Progenitor cell of endocrine pancreas (in vitro differentiated cells): ENCODE data around the gene ADGRA1. TPM values are rescaled to one million over a fixed set of nuclear protein-coding genes. Genes with fewer than 3 reads are reported as not detected.

Experiments used
- DNase-seq: peaks from one replicate; pipeline ENCODE4 v3.0.0; 2021; ENCODE audit warnings: low spot score; ENCODE audit not compliant: unreplicated experiment
- H3K27ac Mint-ChIP-seq: 2 replicates; pipeline ENCODE4 v1.8.0; 2021; ENCODE audit warnings: mild to moderate bottlenecking, moderate library complexity, mixed read lengths
- H3K27me3 Mint-ChIP-seq: 2 replicates; pipeline ENCODE4 v1.8.0; 2021; ENCODE audit warnings: mixed read lengths
- H3K36me3 Mint-ChIP-seq: 2 replicates; pipeline ENCODE4 v1.8.0; 2022; ENCODE audit warnings: mixed read lengths; ENCODE audit not compliant: insufficient read depth
- H3K4me1 Mint-ChIP-seq: 2 replicates; pipeline ENCODE4 v1.8.0; 2021; ENCODE audit warnings: low read depth, mixed read lengths
- H3K4me3 Mint-ChIP-seq: 2 replicates; pipeline ENCODE4 v1.8.0; 2021; ENCODE audit warnings: low read depth, mild to moderate bottlenecking, moderate library complexity, mixed read lengths
- H3K9me3 Mint-ChIP-seq: 2 replicates; pipeline ENCODE4 v1.8.0; 2021; ENCODE audit warnings: low read depth, mixed read lengths
- total RNA-seq: library from RNA; stranded (reverse); gene quantifications from 2 replicates; pipeline ENCODE4 v1.2.1, GENCODE V29; 2021
- TF ChIP-seq, protein P1 (sequence below): fragments of 200-600 bp; sonication (generic); IDR thresholded peaks from one replicate; pipeline ENCODE4 v1.5.0; 2021; ENCODE audit warnings: antibody characterized with exemption, mild to moderate bottlenecking; ENCODE audit not compliant: unreplicated experiment

ADGRA1 gene
- total RNA-seq, 1 donor from 2014 or later = 1.2 TPM

DNA sequence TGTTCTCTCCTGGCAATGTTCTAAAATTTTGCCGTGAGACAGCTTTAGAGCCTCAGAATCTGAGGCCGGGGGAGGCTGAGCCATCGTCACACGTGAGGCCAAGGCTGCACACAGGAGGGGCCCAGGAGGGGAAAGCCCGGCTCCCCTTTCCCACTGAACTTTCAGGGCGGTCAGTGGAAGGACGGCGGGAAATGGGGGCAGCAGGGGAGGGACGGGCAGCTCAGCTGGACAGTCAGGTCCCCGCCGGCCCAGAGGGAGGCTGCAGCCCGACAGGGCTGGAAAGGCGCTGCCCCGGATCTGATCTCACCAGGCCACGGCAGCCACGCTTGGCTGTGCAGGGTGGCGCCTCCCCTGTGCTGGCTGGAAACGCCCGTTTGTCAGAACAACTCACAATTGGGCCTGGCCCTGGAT lies 43.3 kb upstream of the ADGRA1 start:
- no peaks in the 10 kb centered on the region for H3K9me3 Mint-ChIP-seq
- H3K36me3 Mint-ChIP-seq = no peaks in the 10 kb centered on the region
- no peak for DNase-seq
- no peak overlapping the region for H3K4me3 Mint-ChIP-seq
- peaks cover 8% of the 10 kb centered on the region for H3K27me3 Mint-ChIP-seq
- H3K4me1 Mint-ChIP-seq = peaks cover 5% of the 10 kb centered on the region
- H3K27ac Mint-ChIP-seq = no peak overlapping the region
- TF ChIP-seq, protein P1, sequence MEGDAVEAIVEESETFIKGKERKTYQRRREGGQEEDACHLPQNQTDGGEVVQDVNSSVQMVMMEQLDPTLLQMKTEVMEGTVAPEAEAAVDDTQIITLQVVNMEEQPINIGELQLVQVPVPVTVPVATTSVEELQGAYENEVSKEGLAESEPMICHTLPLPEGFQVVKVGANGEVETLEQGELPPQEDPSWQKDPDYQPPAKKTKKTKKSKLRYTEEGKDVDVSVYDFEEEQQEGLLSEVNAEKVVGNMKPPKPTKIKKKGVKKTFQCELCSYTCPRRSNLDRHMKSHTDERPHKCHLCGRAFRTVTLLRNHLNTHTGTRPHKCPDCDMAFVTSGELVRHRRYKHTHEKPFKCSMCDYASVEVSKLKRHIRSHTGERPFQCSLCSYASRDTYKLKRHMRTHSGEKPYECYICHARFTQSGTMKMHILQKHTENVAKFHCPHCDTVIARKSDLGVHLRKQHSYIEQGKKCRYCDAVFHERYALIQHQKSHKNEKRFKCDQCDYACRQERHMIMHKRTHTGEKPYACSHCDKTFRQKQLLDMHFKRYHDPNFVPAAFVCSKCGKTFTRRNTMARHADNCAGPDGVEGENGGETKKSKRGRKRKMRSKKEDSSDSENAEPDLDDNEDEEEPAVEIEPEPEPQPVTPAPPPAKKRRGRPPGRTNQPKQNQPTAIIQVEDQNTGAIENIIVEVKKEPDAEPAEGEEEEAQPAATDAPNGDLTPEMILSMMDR = no peak

DNA sequence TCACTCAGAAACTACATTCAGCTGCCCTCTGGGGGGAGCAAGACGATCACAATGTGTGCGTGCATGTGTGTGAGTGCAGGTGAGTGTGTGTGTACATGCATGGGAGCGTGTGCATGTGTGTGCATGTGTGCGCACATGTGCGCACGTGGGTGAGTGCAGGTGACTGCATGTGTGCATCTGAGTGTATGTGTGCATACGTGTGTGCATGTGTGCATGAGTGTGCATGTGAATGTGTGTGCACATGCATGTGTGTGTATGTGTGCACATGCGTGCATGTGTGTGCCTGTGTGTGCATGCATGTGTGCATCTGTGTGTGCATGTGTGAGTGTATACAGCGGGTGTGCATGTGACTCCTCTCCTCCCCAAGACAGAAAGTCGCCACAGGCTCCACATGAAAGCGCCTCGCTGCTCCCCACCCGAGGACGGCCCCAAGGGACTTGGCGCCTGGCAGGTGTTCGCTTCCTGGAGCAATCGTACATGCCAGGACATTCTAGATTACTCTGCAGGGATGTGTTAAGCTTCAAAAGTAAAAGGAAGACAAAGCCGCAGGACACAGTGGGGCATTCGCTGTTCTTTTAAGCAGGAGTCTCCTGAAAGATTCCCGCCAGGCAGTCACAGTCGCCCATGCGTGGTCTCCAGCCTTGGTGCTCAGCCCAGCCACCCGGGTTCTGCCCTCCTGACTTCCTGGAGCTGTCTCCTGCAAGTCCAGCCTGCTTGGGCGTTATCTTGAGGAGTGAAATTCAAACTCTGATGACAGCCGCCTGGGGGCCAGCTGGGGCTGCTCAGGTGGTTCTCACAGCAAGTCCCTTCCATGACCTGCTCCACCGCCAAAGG lies 42.0 kb upstream of the ADGRA1 start:
- DNase-seq = no peak
- peaks cover 5% of the 10 kb centered on the region for H3K4me1 Mint-ChIP-seq
- H3K4me3 Mint-ChIP-seq = no peak overlapping the region
- peaks cover 8% of the 10 kb centered on the region for H3K27me3 Mint-ChIP-seq
- TF ChIP-seq, protein P1 = no peak
- H3K27ac Mint-ChIP-seq = no peak overlapping the region
- H3K36me3 Mint-ChIP-seq = no peaks in the 10 kb centered on the region
- no peaks in the 10 kb centered on the region for H3K9me3 Mint-ChIP-seq

DNA sequence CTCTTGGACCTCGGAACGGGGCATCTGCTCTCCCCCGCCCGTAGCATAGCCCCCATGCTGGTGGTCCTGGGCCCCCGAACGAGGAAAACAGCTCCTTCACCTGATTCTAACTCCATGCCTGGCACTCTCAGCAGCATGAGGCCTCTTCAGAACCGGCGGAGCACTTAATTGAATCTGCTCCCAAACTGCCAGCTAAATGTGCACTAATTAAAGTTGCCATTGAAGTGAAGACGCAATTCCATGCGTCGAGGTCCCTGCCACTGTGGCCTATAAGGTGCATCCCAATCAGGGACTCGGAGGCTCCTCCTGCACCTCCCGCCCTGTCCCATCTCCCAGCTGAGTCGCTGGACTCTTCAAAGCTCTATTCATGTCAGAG lies 41.3 kb upstream of the ADGRA1 start:
- Mint-ChIP-seq H3K4me1 (peaks cover 5% of the 10 kb centered on the region), H3K9me3 (no peaks in the 10 kb centered on the region), H3K36me3 (no peaks in the 10 kb centered on the region), H3K27me3 (peaks cover 12% of the 10 kb centered on the region), H3K27ac (no peak overlapping the region), H3K4me3 (no peak overlapping the region)
- TF ChIP-seq, protein P1 = no peak
- DNase-seq = no peak

DNA sequence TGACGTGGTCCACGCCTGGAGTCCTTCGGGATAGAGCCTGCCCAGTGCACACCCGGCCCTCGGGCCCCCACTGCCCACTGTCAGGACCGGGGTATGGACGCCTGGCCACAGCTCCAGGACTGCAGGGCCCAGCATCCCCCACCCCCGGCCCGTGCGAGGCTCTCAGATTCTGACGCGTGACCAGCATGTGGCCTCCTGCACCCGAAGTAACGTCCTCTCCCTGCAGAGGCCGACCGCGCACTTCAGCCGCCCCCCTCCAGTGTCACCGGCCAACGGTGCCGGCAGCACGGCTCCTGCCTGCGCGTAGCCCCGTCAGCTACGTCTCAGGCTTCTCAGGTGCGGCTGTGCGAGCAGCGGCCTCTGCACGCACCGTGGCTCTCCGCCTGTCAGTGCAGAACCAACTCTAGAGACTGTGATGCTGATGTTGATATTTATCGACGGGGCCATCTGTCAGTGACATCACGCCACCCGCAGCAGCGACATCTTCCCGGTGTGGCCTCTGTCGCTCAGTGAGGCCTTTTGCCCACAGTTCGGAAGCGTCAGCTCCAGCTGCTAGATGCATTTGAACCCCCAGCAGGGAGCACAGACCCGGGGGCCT lies 40.1 kb upstream of the ADGRA1 start:
- TF ChIP-seq, protein P1 = no peak
- H3K9me3 Mint-ChIP-seq = no peaks in the 10 kb centered on the region
- no peak for DNase-seq

DNA sequence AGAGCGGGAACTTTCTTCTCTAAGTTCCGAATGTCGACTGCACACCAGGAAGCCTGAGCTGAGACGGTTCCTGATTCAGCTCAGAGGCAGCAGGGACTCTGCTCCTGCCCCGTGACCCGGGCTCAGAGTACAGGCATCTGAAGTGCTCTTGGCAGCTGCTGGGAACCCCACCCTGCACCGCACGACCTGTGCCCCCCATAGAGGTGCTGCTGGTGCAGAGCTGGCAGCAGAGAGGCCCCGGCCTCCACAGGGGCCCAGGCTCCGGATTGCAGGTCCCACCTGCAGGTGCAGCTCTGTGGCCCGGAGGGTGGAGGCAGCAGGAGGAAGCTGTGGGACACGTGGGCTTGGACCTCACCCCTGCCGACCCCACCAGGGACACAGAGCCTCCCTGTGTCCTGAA lies 39.5 kb upstream of the ADGRA1 start:
- Mint-ChIP-seq H3K4me1 (peaks cover 5% of the 10 kb centered on the region), H3K27me3 (peaks cover 15% of the 10 kb centered on the region), H3K27ac (no peak overlapping the region), H3K4me3 (no peak overlapping the region), H3K36me3 (no peaks in the 10 kb centered on the region), H3K9me3 (no peaks in the 10 kb centered on the region)
- TF ChIP-seq, protein P1 = no peak
- no peak for DNase-seq

More for the DNA sequence above, 40.1 kb upstream of the ADGRA1 start:
- H3K36me3 Mint-ChIP-seq = no peaks in the 10 kb centered on the region
- H3K27me3 Mint-ChIP-seq = peaks cover 15% of the 10 kb centered on the region
- no peak overlapping the region for H3K4me3 Mint-ChIP-seq
- H3K4me1 Mint-ChIP-seq = peaks cover 5% of the 10 kb centered on the region
- H3K27ac Mint-ChIP-seq = no peak overlapping the region
